PC-3 (cell line): Measurements from ENCODE around the gene SYK. TPM values are rescaled to one million over a fixed set of nuclear protein-coding genes. Genes with fewer than 3 reads are reported as not detected.

Experiments
- ATAC-seq: fragments of 200-7000 bp; cut with Tn5 transposase; 2 replicates; pipeline ENCODE4 v1.9.1; 2020; ENCODE audit warnings: mild to moderate bottlenecking, moderate library complexity
- BruUV-seq: library from RNA; stranded (reverse); fragments of 400-500 nt; replicated peaks from 2 replicates; lab custom pipeline; 2021; lab: Mats Ljungman, UMichigan
- CTCF ChIA-PET: fragments of 300-600 bp; sonication (Branson Sonifier 250); formaldehyde crosslinking; loops from one replicate; lab custom pipeline; 2022; ENCODE audit warnings: antibody characterized with exemption; lab: Charles Lee
- POLR2A ChIA-PET: fragments of 300-600 bp; sonication (Branson Sonifier 250); formaldehyde crosslinking; loops from one replicate; lab custom pipeline; 2022; ENCODE audit warnings: antibody characterized with exemption; ENCODE audit not compliant: unreplicated experiment; lab: Charles Lee
- DNase-seq: peaks from one replicate; pipeline ENCODE4 v3.0.0-alpha.2; 2015
- H2AFZ ChIP-seq: fragments of 300-600 bp; sonication (generic); 2 replicates; pipeline ENCODE4 v1.6.0; 2016; ENCODE audit warnings: antibody characterized with exemption, low read length
- H3F3A ChIP-seq: fragments of 300-600 bp; sonication (generic); one replicate; pipeline ENCODE4 v1.6.0; 2017; ENCODE audit warnings: antibody characterized with exemption, low read length, control low read depth, mild to moderate bottlenecking; ENCODE audit not compliant: unreplicated experiment
- H3K27ac ChIP-seq: fragments of 300-600 bp; sonication (generic); 2 replicates; pipeline ENCODE4 v1.5.1; 2016; ENCODE audit warnings: mild to moderate bottlenecking, low read length
- H3K27me3 ChIP-seq: fragments of 300-600 bp; sonication (generic); 2 replicates; pipeline ENCODE4 v1.6.1; 2016; ENCODE audit warnings: low read length, mixed read lengths
- H3K36me3 ChIP-seq: fragments of 300-600 bp; sonication (generic); 2 replicates; pipeline ENCODE4 v1.6.1; 2016; ENCODE audit warnings: low read depth, mixed run types, low read length, mixed read lengths
- H3K4me1 ChIP-seq: fragments of 300-600 bp; sonication (generic); 2 replicates; pipeline ENCODE4 v1.5.1; 2016; ENCODE audit warnings: low read length; ENCODE audit not compliant: insufficient read depth
- H3K4me2 ChIP-seq: fragments of 300-600 bp; sonication (generic); 2 replicates; pipeline ENCODE4 v1.6.0; 2016; ENCODE audit warnings: low read length
- H3K4me3 ChIP-seq: fragments of 300-600 bp; sonication (generic); 2 replicates; pipeline ENCODE4 v1.5.1; 2016; ENCODE audit warnings: mild to moderate bottlenecking, low read length, mixed read lengths
- H3K79me2 ChIP-seq: fragments of 300-600 bp; sonication (generic); 2 replicates; pipeline ENCODE4 v1.6.1; 2017; ENCODE audit warnings: low read length, mixed read lengths
- H3K9ac ChIP-seq: fragments of 300-600 bp; sonication (generic); 2 replicates; pipeline ENCODE4 v1.6.0; 2016; ENCODE audit warnings: mild to moderate bottlenecking, low read length
- H3K9me2 ChIP-seq: fragments of 300-600 bp; sonication (generic); replicated peaks from 2 replicates; pipeline ENCODE4 v1.6.1; 2016; ENCODE audit warnings: mixed run types, low read length, mixed read lengths
- H3K9me3 ChIP-seq: fragments of 300-600 bp; sonication (generic); 2 replicates; pipeline ENCODE4 v1.6.1; 2016; ENCODE audit warnings: low read length, mixed read lengths
- H4K20me1 ChIP-seq: fragments of 300-600 bp; sonication (generic); 2 replicates; pipeline ENCODE4 v1.6.1; 2016; ENCODE audit warnings: low read length, mixed read lengths
- EZH2 ChIP-seq: fragments of 300-600 bp; sonication (generic); IDR thresholded peaks from one replicate; pipeline ENCODE4 v1.6.1; 2017; ENCODE audit warnings: antibody characterized with exemption, mild to moderate bottlenecking, low read length; ENCODE audit not compliant: unreplicated experiment
- EZH2phosphoT487 ChIP-seq: fragments of 300-600 bp; sonication (generic); IDR thresholded peaks from 2 replicates; pipeline ENCODE4 v1.6.1; 2018; ENCODE audit warnings: mild to moderate bottlenecking, antibody characterized with exemption, low read length, borderline replicate concordance
- intact Hi-C: fragments of 100-400 bp; cut with micrococcal nuclease; formaldehyde crosslinking; loops from 2 replicates; pipeline ENCODE4 v1.9.0; 2023
- total RNA-seq: library from RNA; depleted of rRNA; stranded (reverse); fragments of >200 nt; gene quantifications from 2 replicates; pipeline ENCODE4 v1.2.3, GENCODE V29; 2014
- TF ChIP-seq, protein P1 (sequence below): fragments of 300-600 bp; sonication (generic); conservative IDR thresholded peaks from 2 replicates; pipeline ENCODE4 v1.5.1; 2017; ENCODE audit warnings: antibody characterized with exemption, low read depth, mild to moderate bottlenecking, low read length

Gene SYK
- total RNA-seq, 1 experiment from 2014 or later, result 12.9 TPM

DNA sequence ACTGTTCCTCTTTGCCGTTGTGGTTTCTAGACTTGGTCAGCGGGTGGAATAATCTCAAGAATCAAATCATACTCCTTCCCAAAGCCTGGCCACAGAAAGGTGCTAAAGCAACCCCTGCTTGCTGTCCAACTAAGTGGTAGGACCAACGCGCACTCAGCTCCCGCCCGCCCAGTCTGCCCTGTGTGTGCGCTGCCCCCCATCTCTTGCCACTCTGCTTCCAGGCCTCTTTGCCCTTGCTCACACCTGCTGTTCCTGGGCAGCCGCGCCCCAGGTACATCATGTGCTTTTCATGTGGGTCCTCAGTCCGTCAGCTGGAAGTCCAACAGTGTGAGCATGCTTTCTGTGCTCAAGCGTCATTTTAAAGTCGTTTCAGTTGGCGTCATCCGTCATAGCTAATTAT lies 65.5 kb downstream of the SYK start:
- Histone ChIP-seq H2AFZ (no peak overlapping the region), H4K20me1 (no peaks in the 10 kb centered on the region), H3K27me3 (no peaks in the 10 kb centered on the region), H3K9me2 (no peaks in the 10 kb centered on the region), H3K79me2 (no peaks in the 10 kb centered on the region), H3K36me3 (no peaks in the 10 kb centered on the region; the same call in 1 of the 2 replicates), H3K9me3 (no peaks in the 10 kb centered on the region), H3K4me2 (no peak overlapping the region), H3K4me3 (no peak overlapping the region), H3K9ac (no peak overlapping the region), H3F3A (no peaks in the 10 kb centered on the region), H3K27ac (no peak overlapping the region), H3K4me1 (no peaks in the 10 kb centered on the region)
- intact Hi-C loops, result no loop called here
- ChIA-PET POLR2A (no interaction called here), CTCF (no interaction called here)
- no TSS peak for BruUV-seq
- TF ChIP-seq EZH2phosphoT487, result no peak
- TF ChIP-seq EZH2, result no peak
- TF ChIP-seq, protein P1, sequence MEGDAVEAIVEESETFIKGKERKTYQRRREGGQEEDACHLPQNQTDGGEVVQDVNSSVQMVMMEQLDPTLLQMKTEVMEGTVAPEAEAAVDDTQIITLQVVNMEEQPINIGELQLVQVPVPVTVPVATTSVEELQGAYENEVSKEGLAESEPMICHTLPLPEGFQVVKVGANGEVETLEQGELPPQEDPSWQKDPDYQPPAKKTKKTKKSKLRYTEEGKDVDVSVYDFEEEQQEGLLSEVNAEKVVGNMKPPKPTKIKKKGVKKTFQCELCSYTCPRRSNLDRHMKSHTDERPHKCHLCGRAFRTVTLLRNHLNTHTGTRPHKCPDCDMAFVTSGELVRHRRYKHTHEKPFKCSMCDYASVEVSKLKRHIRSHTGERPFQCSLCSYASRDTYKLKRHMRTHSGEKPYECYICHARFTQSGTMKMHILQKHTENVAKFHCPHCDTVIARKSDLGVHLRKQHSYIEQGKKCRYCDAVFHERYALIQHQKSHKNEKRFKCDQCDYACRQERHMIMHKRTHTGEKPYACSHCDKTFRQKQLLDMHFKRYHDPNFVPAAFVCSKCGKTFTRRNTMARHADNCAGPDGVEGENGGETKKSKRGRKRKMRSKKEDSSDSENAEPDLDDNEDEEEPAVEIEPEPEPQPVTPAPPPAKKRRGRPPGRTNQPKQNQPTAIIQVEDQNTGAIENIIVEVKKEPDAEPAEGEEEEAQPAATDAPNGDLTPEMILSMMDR, result no peak
- ATAC-seq, result no peak
- DNase-seq, result no peak

DNA sequence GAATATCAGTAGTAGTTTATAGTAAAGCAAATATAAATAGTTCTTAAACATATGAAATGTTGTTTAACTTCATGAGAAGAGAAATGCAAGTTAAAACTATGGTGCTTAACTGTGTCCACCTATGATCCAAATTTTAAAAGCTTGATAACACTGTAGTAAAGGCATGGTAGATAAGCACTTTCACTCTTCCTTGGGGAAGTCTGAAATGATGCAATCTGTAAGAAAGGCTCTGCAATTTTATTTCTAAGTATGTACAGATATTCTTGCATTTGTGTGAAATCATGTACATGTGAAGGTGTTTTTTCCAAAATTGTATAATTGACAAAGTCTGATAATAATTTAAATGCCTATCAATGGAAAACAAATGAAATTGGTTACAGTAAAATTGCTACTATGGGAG lies 66.9 kb downstream of the SYK start:
- H3K4me1 ChIP-seq, result no peaks in the 10 kb centered on the region
- H3K27me3 ChIP-seq, result no peaks in the 10 kb centered on the region
- H3K9me3 ChIP-seq, result no peaks in the 10 kb centered on the region
- CTCF ChIA-PET, result no interaction called here
- no TSS peak for BruUV-seq
- no peak overlapping the region for H3K4me2 ChIP-seq
- H3F3A ChIP-seq, result no peaks in the 10 kb centered on the region
- POLR2A ChIA-PET, result interaction anchor here (0.6 kb wide), 1 partner anchor 52 kb away, joined by 5 read pairs; no protein-coding TSS in a partner anchor
- H3K36me3 ChIP-seq, result no peaks in the 10 kb centered on the region; the same call in 1 of the 2 replicates
- H4K20me1 ChIP-seq, result no peaks in the 10 kb centered on the region
- H3K9me2 ChIP-seq, result no peaks in the 10 kb centered on the region
- H3K27ac ChIP-seq, result no peak overlapping the region
- ATAC-seq, result no peak
- H3K9ac ChIP-seq, result no peak overlapping the region
- H3K4me3 ChIP-seq, result no peak overlapping the region
- intact Hi-C loops, result no loop called here
- H2AFZ ChIP-seq, result no peak overlapping the region
- no peak for TF ChIP-seq EZH2
- TF ChIP-seq, protein P1, result no peak
- TF ChIP-seq EZH2phosphoT487, result no peak
- H3K79me2 ChIP-seq, result no peaks in the 10 kb centered on the region
- DNase-seq, result no peak

DNA sequence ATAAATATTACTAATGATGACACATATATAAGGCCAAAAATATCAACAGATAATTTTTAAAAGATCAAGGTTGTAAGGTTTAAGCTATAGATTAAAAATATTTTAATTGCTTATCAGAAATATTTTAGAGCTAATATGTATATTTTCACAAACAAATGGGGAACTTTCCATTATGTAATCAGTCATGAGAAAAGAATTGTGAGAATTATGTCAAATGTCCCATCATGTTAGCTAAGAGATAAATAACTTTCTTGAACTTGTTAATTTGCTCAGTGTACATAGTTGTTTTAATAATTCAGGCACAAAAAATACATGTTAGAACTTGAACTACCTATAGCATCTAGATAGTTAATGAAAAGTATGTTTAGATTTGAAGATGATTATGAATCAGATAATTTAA lies 67.7 kb downstream of the SYK start:
- Histone ChIP-seq H3K9ac (no peak overlapping the region), H3K9me2 (no peaks in the 10 kb centered on the region), H3K79me2 (no peaks in the 10 kb centered on the region), H3K27me3 (no peaks in the 10 kb centered on the region), H4K20me1 (no peaks in the 10 kb centered on the region), H3K4me1 (no peaks in the 10 kb centered on the region), H3K4me2 (no peak overlapping the region), H3K4me3 (no peak overlapping the region), H3K36me3 (no peaks in the 10 kb centered on the region; the same call in 1 of the 2 replicates), H3F3A (no peaks in the 10 kb centered on the region), H3K27ac (no peak overlapping the region), H3K9me3 (no peaks in the 10 kb centered on the region), H2AFZ (no peak overlapping the region)
- ChIA-PET POLR2A (no interaction called here), CTCF (no interaction called here)
- BruUV-seq, result no TSS peak
- ATAC-seq (no peak), DNase-seq (no peak)
- TF ChIP-seq EZH2, result no peak
- no peak for TF ChIP-seq EZH2phosphoT487
- TF ChIP-seq, protein P1, result no peak
- intact Hi-C loops, result no loop called here
